Measurements from ENCODE around the gene UBE4A.

GRCh38 chr11:118334745-118335144 is 24.7 kb upstream of the UBE4A start:
- TF ChIP-seq, protein P1, sequence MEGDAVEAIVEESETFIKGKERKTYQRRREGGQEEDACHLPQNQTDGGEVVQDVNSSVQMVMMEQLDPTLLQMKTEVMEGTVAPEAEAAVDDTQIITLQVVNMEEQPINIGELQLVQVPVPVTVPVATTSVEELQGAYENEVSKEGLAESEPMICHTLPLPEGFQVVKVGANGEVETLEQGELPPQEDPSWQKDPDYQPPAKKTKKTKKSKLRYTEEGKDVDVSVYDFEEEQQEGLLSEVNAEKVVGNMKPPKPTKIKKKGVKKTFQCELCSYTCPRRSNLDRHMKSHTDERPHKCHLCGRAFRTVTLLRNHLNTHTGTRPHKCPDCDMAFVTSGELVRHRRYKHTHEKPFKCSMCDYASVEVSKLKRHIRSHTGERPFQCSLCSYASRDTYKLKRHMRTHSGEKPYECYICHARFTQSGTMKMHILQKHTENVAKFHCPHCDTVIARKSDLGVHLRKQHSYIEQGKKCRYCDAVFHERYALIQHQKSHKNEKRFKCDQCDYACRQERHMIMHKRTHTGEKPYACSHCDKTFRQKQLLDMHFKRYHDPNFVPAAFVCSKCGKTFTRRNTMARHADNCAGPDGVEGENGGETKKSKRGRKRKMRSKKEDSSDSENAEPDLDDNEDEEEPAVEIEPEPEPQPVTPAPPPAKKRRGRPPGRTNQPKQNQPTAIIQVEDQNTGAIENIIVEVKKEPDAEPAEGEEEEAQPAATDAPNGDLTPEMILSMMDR (IDR thresholded peaks at IDR 0.05; ENCODE audit: extremely low read depth in 1 of 2, insufficient read depth in 1 of 2, low read depth in 1 of 2, low read length in 2 of 2), result no peak
- no peak for TF ChIP-seq EZH2 (IDR thresholded peaks at IDR 0.05; ENCODE audit: borderline replicate concordance, low read depth, low read length, severe bottlenecking)
- no peak for TF ChIP-seq JUN (IDR thresholded peaks at IDR 0.05; ENCODE audit: borderline replicate concordance, insufficient read depth, insufficient read length, low read depth)
- TF ChIP-seq POLR2AphosphoS5 (IDR thresholded peaks at IDR 0.05; ENCODE audit: insufficient read depth, low read depth, low read length), result no peak
- no peak for TF ChIP-seq MAX (IDR thresholded peaks at IDR 0.05; ENCODE audit: insufficient read depth, insufficient read length)
- no peak for TF ChIP-seq POLR2A (IDR thresholded peaks at IDR 0.05; ENCODE audit: low read depth, low read length)
- no peak for TF ChIP-seq MYC (IDR thresholded peaks at IDR 0.05; ENCODE audit: low read depth, low read length)
- no peak for TF ChIP-seq GATA2 (IDR thresholded peaks at IDR 0.05; ENCODE audit: insufficient read depth, insufficient read length, low read depth, low read length)
- TF ChIP-seq FOS (IDR thresholded peaks at IDR 0.05; ENCODE audit: borderline replicate concordance, insufficient read depth, low read length), result no peak

Measured in endothelial cell of umbilical vein (primary cell).